GM21515 (cell line): ENCODE data around the gene MAML3.

Experiments
- ATAC-seq: cut with Tn5 transposase; IDR thresholded peaks from one replicate; pipeline ENCODE4 v1.9.1; 2021; ENCODE audit not compliant: unreplicated experiment

MAML3 gene

DNA sequence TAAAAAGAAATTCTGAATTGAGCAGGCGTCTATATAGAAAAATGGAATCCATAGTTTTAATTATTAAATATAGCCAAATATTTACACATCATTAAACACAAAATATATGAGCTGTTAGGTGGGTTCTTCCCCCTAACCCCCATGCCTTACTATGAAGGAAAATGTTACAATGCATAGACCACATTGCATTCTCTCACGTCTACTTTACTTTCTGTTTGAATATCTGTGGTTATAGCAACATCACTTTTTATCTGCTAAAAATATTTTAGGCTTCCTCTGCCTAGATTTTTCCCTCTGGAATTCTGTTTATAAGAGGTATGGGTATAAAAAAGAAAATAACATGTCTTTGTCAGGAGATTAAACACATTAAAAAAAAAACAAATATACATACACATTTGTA, 73.1 kb downstream of the MAML3 start:
- no peak for ATAC-seq

GRCh38 chr4:140078366-140078765, 75.6 kb downstream of the MAML3 start:
- no peak for ATAC-seq

GRCh38 chr4:140076307-140076706, 77.7 kb downstream of the MAML3 start:
- no peak for ATAC-seq

GRCh38 chr4:140071806-140072205, 82.2 kb downstream of the MAML3 start:
- peak; percentile 75 for ATAC-seq

DNA sequence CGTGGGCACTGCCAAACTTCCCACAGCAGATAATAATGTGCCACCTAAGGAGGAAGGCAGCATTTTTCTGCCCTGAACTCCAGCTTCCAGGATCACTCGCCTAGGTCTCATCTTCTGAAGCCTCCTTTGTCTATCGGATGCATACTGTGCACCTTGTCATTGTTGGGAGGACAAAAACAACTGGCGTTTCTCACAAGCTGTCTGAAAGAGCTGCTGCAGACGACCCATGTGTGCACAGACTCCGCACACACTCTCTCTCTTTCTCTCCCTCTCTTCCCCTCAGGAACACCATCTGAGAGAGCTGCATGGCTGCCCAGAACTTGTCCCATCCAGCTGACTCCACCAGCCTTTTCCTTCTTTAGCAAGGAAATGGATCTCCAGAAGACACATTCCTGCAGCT, 83.0 kb downstream of the MAML3 start:
- ATAC-seq: no peak

- no peak for ATAC-seq
Measured at GRCh38 chr4:140070366-140070765, 83.6 kb downstream of the MAML3 start.

DNA sequence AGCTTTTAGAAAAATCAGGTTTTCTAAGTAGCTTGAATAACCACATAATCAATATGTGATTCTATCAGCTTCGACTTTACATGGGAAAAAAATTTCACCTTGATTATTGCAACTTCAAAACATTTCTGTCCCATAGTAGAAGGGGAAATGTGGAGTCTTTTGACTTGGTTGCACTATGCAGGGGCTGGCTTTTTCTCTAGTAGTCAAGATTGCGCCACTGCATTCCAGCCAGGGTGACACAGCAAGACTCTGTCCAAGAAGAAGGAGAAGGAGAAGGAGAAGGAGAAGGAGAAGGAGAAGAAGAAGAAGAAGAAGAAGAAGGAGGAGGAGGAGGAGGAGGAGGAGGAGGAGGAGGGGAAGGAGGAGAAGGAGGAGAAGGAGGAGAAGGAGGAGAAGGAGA, 84.9 kb downstream of the MAML3 start:
- no peak for ATAC-seq

- no peak for ATAC-seq
Measured at GRCh38 chr4:140068271-140068670, 85.7 kb downstream of the MAML3 start.

DNA sequence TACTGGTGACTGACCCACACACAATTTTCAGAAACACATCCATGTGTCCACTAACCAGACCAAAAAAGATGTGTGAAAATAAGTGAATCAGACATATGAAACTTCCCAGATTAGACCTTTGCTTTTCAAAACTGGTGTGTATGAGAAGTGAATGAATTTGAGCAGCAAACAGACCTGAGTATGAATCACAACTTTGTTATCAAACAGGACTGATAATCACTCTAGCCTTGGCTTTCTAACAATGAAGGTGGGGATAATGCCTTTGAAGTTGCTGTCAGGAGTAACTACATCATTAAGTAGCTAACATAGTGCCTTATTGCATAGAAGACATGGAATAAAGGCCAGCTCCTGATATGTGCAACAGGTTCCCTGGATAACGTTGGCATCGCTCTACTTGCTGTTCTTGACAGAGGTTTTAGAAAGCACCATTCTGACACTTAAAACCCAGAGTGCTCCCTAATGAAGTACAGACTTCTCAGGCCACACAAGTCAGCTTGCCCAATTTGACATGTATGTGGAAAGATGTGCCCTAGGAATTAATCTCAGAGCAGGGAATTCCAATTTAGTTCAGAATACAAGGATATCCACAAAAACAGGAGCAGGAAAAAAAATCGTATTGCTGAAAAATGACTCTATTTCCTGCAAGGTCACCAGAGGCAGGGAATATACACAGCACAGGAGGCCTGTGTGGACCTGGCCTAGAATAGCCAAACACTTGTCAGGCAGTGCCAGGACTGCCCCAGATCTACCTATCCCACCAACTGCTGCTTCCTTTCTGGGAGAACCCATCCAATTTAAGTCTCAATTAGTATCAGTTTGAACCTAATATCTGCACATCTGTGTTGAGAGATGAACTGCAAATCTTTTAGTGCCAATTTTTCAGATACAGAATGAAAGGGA, 87.7 kb downstream of the MAML3 start:
- ATAC-seq: no peak

GRCh38 chr4:140065393-140065792, 88.6 kb downstream of the MAML3 start:
- no peak for ATAC-seq

- no peak for ATAC-seq
Measured at GRCh38 chr4:140061659-140062289, 92.2 kb downstream of the MAML3 start.

- no peak for ATAC-seq
Measured at GRCh38 chr4:140061194-140061593, 92.8 kb downstream of the MAML3 start.

GRCh38 chr4:140059159-140059558, 94.8 kb downstream of the MAML3 start:
- no peak for ATAC-seq

GRCh38 chr4:140057701-140058100, 96.3 kb downstream of the MAML3 start:
- ATAC-seq: no peak

DNA sequence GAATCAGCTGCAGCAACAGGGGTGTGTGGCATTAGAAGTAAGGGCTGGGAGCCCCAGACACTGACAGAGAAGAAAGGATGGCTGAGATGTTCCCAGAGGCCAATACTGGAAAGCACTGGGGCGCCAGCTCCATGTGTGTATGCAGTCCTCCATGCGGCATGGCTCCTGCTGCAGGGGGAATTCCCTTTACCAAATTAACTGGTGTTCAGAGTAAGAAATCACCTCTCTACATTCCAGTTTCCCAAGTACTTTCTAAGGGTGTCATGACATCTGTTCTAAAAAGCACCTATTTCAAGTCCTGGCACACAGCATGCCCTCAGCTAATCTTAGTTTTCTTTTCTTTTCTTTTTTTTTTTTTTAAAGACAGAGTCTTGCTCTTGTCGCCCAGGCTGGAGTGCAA, 98.0 kb downstream of the MAML3 start:
- no peak for ATAC-seq

DNA sequence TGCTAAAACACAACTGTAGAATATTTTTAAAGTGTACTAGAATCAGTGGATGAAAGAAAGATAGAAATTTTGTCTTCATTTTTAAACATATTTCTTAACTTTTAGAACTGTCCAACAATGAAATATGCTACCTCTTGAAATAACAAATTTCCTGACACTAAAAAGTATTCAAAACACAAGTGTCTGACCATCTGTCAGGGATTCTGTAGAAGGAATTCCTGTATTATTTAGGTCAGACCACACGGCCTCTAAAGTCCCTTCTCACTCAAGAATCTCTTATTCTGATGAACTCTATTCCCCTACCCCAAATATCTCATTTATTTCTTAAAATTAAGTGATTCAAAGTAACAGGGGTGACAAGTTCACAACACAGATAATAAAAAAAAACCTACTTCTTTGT, 99.1 kb downstream of the MAML3 start:
- no peak for ATAC-seq

GRCh38 chr4:140053185-140053584, 100.8 kb downstream of the MAML3 start:
- no peak for ATAC-seq

DNA sequence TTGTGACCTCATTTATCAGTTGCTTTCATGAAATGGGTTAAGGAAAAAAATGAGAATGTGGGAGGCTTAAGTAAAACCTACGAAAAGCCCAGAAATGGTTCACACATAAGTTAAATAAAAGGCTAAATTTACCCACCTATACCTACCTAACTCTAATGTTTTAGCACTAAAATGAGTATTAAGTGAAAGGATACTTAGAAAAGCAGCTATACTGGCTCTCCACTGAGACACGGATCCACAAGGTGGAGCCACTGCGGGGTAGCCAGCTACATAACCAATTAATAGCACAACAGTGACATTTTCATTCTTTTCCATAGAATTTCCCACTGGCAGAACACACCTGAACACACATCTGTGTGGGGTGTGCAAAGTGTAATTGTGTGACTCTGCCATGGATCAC, 101.9 kb downstream of the MAML3 start:
- no peak for ATAC-seq

- no peak for ATAC-seq
Measured at GRCh38 chr4:140049849-140050637, 103.9 kb downstream of the MAML3 start.

GRCh38 chr4:140049024-140049848, 104.7 kb downstream of the MAML3 start:
- no peak for ATAC-seq
